ENCODE results near the gene SNAPC4. TPM values are rescaled to one million over a fixed set of nuclear protein-coding genes. Genes with fewer than 3 reads are reported as not detected.
A peak's percentile ranks its signal among the peaks of the same experiment; 100 is the strongest.
"Not testable (repeated sequence)": the region's sequence is repeated elsewhere in the genome, so short reads cannot be mapped to it uniquely, and the experiment has no call there.

Gene SNAPC4
- total and polyA plus RNA-seq, 4 experiments from 2014 or later, result 0.35 to 15.4 (median 7.6) TPM

- POLR2A ChIA-PET (ENCODE audit: partially characterized antibody), result no interaction called here
- no peaks in the 10 kb centered on the region for H3K4me1 ChIP-seq (ENCODE audit: insufficient read depth, low read length)
- intact Hi-C loops (cut with micrococcal nuclease), result no loop called here
Observed at GRCh38 chr9:136355616-136356557, 44.1 kb downstream of the SNAPC4 start.

GRCh38 chr9:136354592-136355085 lies 45.3 kb downstream of the SNAPC4 start:
- no peak for DNase-seq
- no peak overlapping the region for H3K27ac ChIP-seq (ENCODE audit: low read depth, low read length)
- H3K27ac Mint-ChIP-seq, result peak overlapping the region in 1 of 7 donors; percentile 42
- H3K36me3 Mint-ChIP-seq, result peaks cover 0 to 4% of the 10 kb centered on the region in 2 donors
- no peak overlapping the region for H3K4me3 Mint-ChIP-seq
- ChIA-PET CTCF (ENCODE audit: partially characterized antibody) (no interaction called here), POLR2A (ENCODE audit: partially characterized antibody) (interaction anchor here (1.4 kb wide), 1 partner anchor 8 kb away, joined by 6 read pairs; no protein-coding TSS in a partner anchor)
- intact Hi-C loops (cut with micrococcal nuclease), result no loop called here
- no peaks in the 10 kb centered on the region for H3K9me3 ChIP-seq (ENCODE audit: control insufficient read depth in 1 of 2, low read length in 2 of 2)
- H3K36me3 ChIP-seq (ENCODE audit: insufficient read depth, low read length), result no peaks in the 10 kb centered on the region
- H3K27me3 ChIP-seq (ENCODE audit: insufficient read depth, low read length), result no peaks in the 10 kb centered on the region
- H3K4me3 ChIP-seq (ENCODE audit: low read length in 2 of 2), result no peak overlapping the region
- no peaks in the 10 kb centered on the region for H3K9me3 Mint-ChIP-seq
- H3K4me1 Mint-ChIP-seq, result peaks cover 0 to 4% (median 0%) of the 10 kb centered on the region in 4 donors
- H3K27me3 Mint-ChIP-seq, result no peaks in the 10 kb centered on the region
- H3K4me1 ChIP-seq (ENCODE audit: insufficient read depth, low read length), result no peaks in the 10 kb centered on the region

More at GRCh38 chr9:136355616-136356557, 44.1 kb downstream of the SNAPC4 start:
- Histone ChIP-seq H3K4me3 (ENCODE audit: low read length in 2 of 2) (no peak overlapping the region), H3K27ac (ENCODE audit: low read depth, low read length) (no peak overlapping the region), H3K9me3 (ENCODE audit: control insufficient read depth in 1 of 2, low read length in 2 of 2) (no peaks in the 10 kb centered on the region), H3K36me3 (ENCODE audit: insufficient read depth, low read length) (no peaks in the 10 kb centered on the region), H3K27me3 (ENCODE audit: insufficient read depth, low read length) (no peaks in the 10 kb centered on the region)
- no peaks in the 10 kb centered on the region for H3K27me3 Mint-ChIP-seq
- no peaks in the 10 kb centered on the region for H3K9me3 Mint-ChIP-seq
- CTCF ChIA-PET (ENCODE audit: partially characterized antibody), result no interaction called here
- peaks cover 0 to 9% of the 10 kb centered on the region in 2 donors for H3K36me3 Mint-ChIP-seq
- no peak overlapping the region for H3K27ac Mint-ChIP-seq
- H3K4me1 Mint-ChIP-seq, result peaks cover 0 to 4% (median 0%) of the 10 kb centered on the region in 4 donors
- H3K4me3 Mint-ChIP-seq, result no peak overlapping the region
- DNase-seq, result no peak

- no peak for DNase-seq
- no peaks in the 10 kb centered on the region for H3K36me3 ChIP-seq (ENCODE audit: insufficient read depth, low read length)
- H3K4me3 Mint-ChIP-seq, result no peak overlapping the region
- intact Hi-C loops (cut with micrococcal nuclease), result no loop called here
- no peaks in the 10 kb centered on the region for H3K4me1 ChIP-seq (ENCODE audit: insufficient read depth, low read length)
- ChIA-PET POLR2A (ENCODE audit: partially characterized antibody) (interaction anchor here (1.4 kb wide), 1 partner anchor 9 kb away, joined by 6 read pairs; no protein-coding TSS in a partner anchor), CTCF (ENCODE audit: partially characterized antibody) (no interaction called here)
- H3K9me3 Mint-ChIP-seq, result no peaks in the 10 kb centered on the region
- no peak overlapping the region for H3K27ac Mint-ChIP-seq
- H3K4me1 Mint-ChIP-seq, result peaks cover 0 to 4% (median 0%) of the 10 kb centered on the region in 4 donors
- no peaks in the 10 kb centered on the region for H3K27me3 ChIP-seq (ENCODE audit: insufficient read depth, low read length)
- no peaks in the 10 kb centered on the region for H3K36me3 Mint-ChIP-seq
- H3K9me3 ChIP-seq (ENCODE audit: control insufficient read depth in 1 of 2, low read length in 2 of 2), result no peaks in the 10 kb centered on the region
- no peaks in the 10 kb centered on the region for H3K27me3 Mint-ChIP-seq
- H3K4me3 ChIP-seq (ENCODE audit: low read length in 2 of 2), result no peak overlapping the region
- no peak overlapping the region for H3K27ac ChIP-seq (ENCODE audit: low read depth, low read length)
Observed at GRCh38 chr9:136353757-136354488, 46.0 kb downstream of the SNAPC4 start.

GRCh38 chr9:136353088-136353487 lies 46.9 kb downstream of the SNAPC4 start:
- H3K27ac Mint-ChIP-seq, result peak overlapping the region in 1 of 7 donors; percentile 44

GRCh38 chr9:136352682-136353081 lies 47.3 kb downstream of the SNAPC4 start:
- no peaks in the 10 kb centered on the region for H3K36me3 Mint-ChIP-seq
- no peak for DNase-seq
- peaks cover 0 to 4% (median 0%) of the 10 kb centered on the region in 4 donors for H3K4me1 Mint-ChIP-seq
- Histone ChIP-seq H3K27me3 (ENCODE audit: insufficient read depth, low read length) (no peaks in the 10 kb centered on the region), H3K36me3 (ENCODE audit: insufficient read depth, low read length) (no peaks in the 10 kb centered on the region), H3K27ac (ENCODE audit: low read depth, low read length) (no peak overlapping the region), H3K4me1 (ENCODE audit: insufficient read depth, low read length) (no peaks in the 10 kb centered on the region), H3K4me3 (ENCODE audit: low read length in 2 of 2) (no peak overlapping the region), H3K9me3 (ENCODE audit: control insufficient read depth in 1 of 2, low read length in 2 of 2) (no peaks in the 10 kb centered on the region)
- intact Hi-C loops (cut with micrococcal nuclease), result no loop called here
- ChIA-PET CTCF (ENCODE audit: partially characterized antibody) (no interaction called here), POLR2A (ENCODE audit: partially characterized antibody) (no interaction called here)
- H3K4me3 Mint-ChIP-seq, result no peak overlapping the region
- H3K27ac Mint-ChIP-seq, result no peak overlapping the region
- H3K9me3 Mint-ChIP-seq, result no peaks in the 10 kb centered on the region
- no peaks in the 10 kb centered on the region for H3K27me3 Mint-ChIP-seq

More at GRCh38 chr9:136353088-136353487, 46.9 kb downstream of the SNAPC4 start:
- H3K4me1 ChIP-seq (ENCODE audit: insufficient read depth, low read length), result no peaks in the 10 kb centered on the region
- Mint-ChIP-seq H3K4me1 (peaks cover 0 to 4% (median 0%) of the 10 kb centered on the region in 4 donors), H3K9me3 (no peaks in the 10 kb centered on the region), H3K36me3 (no peaks in the 10 kb centered on the region), H3K4me3 (no peak overlapping the region), H3K27me3 (no peaks in the 10 kb centered on the region)
- H3K27me3 ChIP-seq (ENCODE audit: insufficient read depth, low read length), result no peaks in the 10 kb centered on the region
- no peak overlapping the region for H3K27ac ChIP-seq (ENCODE audit: low read depth, low read length)
- intact Hi-C loops (cut with micrococcal nuclease), result no loop called here
- ChIA-PET CTCF (ENCODE audit: partially characterized antibody) (no interaction called here), POLR2A (ENCODE audit: partially characterized antibody) (no interaction called here)
- no peak for DNase-seq
- no peak overlapping the region for H3K4me3 ChIP-seq (ENCODE audit: low read length in 2 of 2)
- H3K36me3 ChIP-seq (ENCODE audit: insufficient read depth, low read length), result no peaks in the 10 kb centered on the region
- no peaks in the 10 kb centered on the region for H3K9me3 ChIP-seq (ENCODE audit: control insufficient read depth in 1 of 2, low read length in 2 of 2)

- intact Hi-C loops (cut with micrococcal nuclease); CTCF ChIA-PET (ENCODE audit: partially characterized antibody); DNase-seq; POLR2A ChIA-PET (ENCODE audit: partially characterized antibody); H3K27ac ChIP-seq (ENCODE audit: low read depth, low read length); H3K4me1 Mint-ChIP-seq; H3K4me3 Mint-ChIP-seq; H3K4me1 ChIP-seq (ENCODE audit: insufficient read depth, low read length); H3K36me3 ChIP-seq (ENCODE audit: insufficient read depth, low read length); H3K4me3 ChIP-seq (ENCODE audit: low read length in 2 of 2); H3K27me3 ChIP-seq (ENCODE audit: insufficient read depth, low read length); H3K36me3 Mint-ChIP-seq; H3K9me3 ChIP-seq (ENCODE audit: control insufficient read depth in 1 of 2, low read length in 2 of 2); H3K9me3 Mint-ChIP-seq; H3K27ac Mint-ChIP-seq; H3K27me3 Mint-ChIP-seq: not testable (repeated sequence)
Observed at GRCh38 chr9:136351868-136352267, 48.1 kb downstream of the SNAPC4 start.

- no peaks in the 10 kb centered on the region for H3K36me3 ChIP-seq (ENCODE audit: insufficient read depth, low read length)
- DNase-seq, result no peak
- ChIA-PET POLR2A (ENCODE audit: partially characterized antibody) (no interaction called here), CTCF (ENCODE audit: partially characterized antibody) (no interaction called here)
- no peak overlapping the region for H3K4me3 ChIP-seq (ENCODE audit: low read length in 2 of 2)
- no peaks in the 10 kb centered on the region for H3K36me3 Mint-ChIP-seq
- no peak overlapping the region for H3K27ac Mint-ChIP-seq
- no peak overlapping the region for H3K4me3 Mint-ChIP-seq
- no peaks in the 10 kb centered on the region for H3K27me3 ChIP-seq (ENCODE audit: insufficient read depth, low read length)
- no peaks in the 10 kb centered on the region for H3K9me3 Mint-ChIP-seq
- no peaks in the 10 kb centered on the region for H3K4me1 ChIP-seq (ENCODE audit: insufficient read depth, low read length)
- H3K27me3 Mint-ChIP-seq, result no peaks in the 10 kb centered on the region
- intact Hi-C loops (cut with micrococcal nuclease), result no loop called here
- peaks cover 0 to under 1% (median 0%) of the 10 kb centered on the region in 4 donors for H3K4me1 Mint-ChIP-seq
- H3K9me3 ChIP-seq (ENCODE audit: control insufficient read depth in 1 of 2, low read length in 2 of 2), result no peaks in the 10 kb centered on the region
- no peak overlapping the region for H3K27ac ChIP-seq (ENCODE audit: low read depth, low read length)
Observed at GRCh38 chr9:136351252-136351800, 48.6 kb downstream of the SNAPC4 start.

All from CD4-positive, alpha-beta memory T cell (primary cell).